HG02610 (cell line): ENCODE results near the gene CCDC198.

Experiments
- ATAC-seq: cut with Tn5 transposase; IDR thresholded peaks from one replicate; pipeline ENCODE4 v1.9.1; 2021; ENCODE audit warnings: mild to moderate bottlenecking, moderate library complexity; ENCODE audit not compliant: unreplicated experiment

The CCDC198 gene

DNA sequence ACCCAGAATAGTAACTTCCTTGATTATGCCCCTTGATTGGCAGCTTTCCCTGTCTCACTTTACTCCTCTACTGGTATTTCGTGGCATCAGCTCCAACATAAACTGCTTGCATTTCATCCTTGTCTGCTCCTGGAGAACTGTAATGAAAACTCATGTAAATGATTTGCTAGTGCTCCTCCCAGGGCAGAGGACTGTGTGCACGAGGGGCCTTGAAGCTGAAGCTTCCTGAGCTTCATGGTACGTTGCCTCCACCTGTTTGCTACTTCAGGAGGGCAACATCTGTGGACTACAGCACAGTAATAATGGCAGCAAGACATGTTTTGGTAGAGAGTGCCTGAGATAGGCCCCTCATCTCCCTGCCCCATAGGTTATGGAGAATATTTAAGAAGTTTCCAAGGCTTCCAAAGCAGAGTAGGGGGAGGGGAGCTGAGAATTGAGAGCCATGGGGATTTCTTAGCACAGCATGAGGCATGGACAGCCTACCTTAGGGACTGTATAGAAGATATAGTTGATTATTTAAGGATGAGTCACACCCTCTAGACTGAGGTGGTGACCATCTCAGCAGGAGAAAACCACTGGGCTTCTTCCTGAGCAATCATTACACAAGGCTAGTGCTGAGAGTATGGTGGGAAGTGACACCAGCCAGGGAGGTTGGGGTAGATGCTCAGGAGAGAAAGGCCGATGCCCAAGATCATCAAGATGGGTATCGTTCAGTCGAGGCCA lies 29.5 kb downstream of the CCDC198 start:
- ATAC-seq: no peak

- no peak for ATAC-seq
Observed at GRCh38 chr14:57462551-57462950, 31.1 kb downstream of the CCDC198 start.

GRCh38 chr14:57461777-57462320 lies 31.8 kb downstream of the CCDC198 start:
- no peak for ATAC-seq

GRCh38 chr14:57435923-57436322 lies 57.7 kb downstream of the CCDC198 start:
- no peak for ATAC-seq

DNA sequence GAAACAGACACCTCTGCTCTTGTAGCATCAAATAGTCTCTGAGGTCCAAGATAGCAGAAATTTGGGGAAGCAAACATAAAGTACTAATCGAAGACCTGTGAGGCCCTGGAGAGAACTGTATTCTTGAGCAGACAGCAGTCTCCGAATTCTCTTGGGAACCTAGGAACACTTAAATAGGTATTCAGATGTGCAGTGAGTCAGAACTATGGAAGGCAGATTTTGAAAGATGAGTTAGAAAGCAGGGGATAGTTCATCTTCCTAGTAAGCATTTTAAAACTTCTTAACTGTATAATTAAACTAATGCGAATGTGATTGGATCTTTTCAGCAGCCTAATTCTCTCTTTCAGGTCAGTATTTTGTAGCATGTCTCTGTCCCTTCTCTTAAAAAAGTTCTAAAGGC lies 72.7 kb downstream of the CCDC198 start:
- no peak for ATAC-seq

DNA sequence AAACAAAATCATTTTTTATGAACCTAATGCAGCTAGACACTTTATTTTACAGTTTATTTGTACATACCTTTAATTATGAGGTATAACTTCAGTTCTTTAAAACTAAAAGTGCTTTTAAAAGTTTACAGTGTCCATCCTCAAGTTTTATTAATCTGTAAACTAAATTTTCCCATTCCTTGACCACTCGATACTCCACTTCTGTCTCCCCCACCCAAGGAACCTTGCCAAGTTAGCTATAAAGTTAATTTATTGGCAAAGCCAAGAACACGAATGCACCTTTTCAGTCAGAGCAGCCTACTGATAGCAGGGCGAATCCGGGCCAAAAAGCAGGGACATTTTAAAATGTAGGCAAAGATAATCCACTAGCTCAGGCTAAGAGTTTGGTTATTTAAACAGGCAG lies 73.6 kb downstream of the CCDC198 start:
- ATAC-seq: no peak
